IMR-90 (cell line): Measurements from ENCODE around the gene SIX6. TPM values are rescaled to one million over a fixed set of nuclear protein-coding genes. Genes with fewer than 3 reads are reported as not detected.

Experiments used
- ATAC-seq: fragments of 200-7000 bp; cut with Tn5 transposase; 2 replicates; pipeline ENCODE4 v1.9.1; 2020; ENCODE audit warnings: low read depth, mild to moderate bottlenecking, moderate library complexity
- BruUV-seq: library from RNA; stranded (reverse); fragments of 400-500 nt; replicated peaks from 2 replicates; lab custom pipeline; 2021; lab: Mats Ljungman, UMichigan
- CTCF ChIA-PET: fragments of 300-600 bp; formaldehyde crosslinking; extraction: SDS; loops from one replicate; lab custom pipeline; 2021; ENCODE audit warnings: antibody characterized with exemption; lab: Yijun Ruan, JAX
- POLR2A ChIA-PET: fragments of 300-600 bp; sonication (Branson Sonifier 250); formaldehyde crosslinking; loops from one replicate; lab custom pipeline; 2022; ENCODE audit warnings: antibody characterized with exemption; ENCODE audit not compliant: unreplicated experiment; lab: Charles Lee
- DNase-seq: peaks from one replicate; pipeline ENCODE4 v3.0.0; 2013
- H2AFZ ChIP-seq: replicated peaks from 2 replicates; pipeline ENCODE3; 2013; ENCODE audit warnings: low read length, mild to moderate bottlenecking; ENCODE audit not compliant: poor library complexity
- H2AK5ac ChIP-seq: 2 replicates; pipeline ENCODE4 v1.6.1; 2013; ENCODE audit warnings: low read depth, low read length, inconsistent platforms
- H2AK9ac ChIP-seq: replicated peaks from 2 replicates; pipeline ENCODE3; 2013; ENCODE audit warnings: mild to moderate bottlenecking, low read depth, low read length, moderate library complexity; ENCODE audit not compliant: poor library complexity
- H2BK120ac ChIP-seq: 2 replicates; pipeline ENCODE4 v1.6.1; 2013; ENCODE audit warnings: low read depth, low read length, inconsistent platforms
- H2BK15ac ChIP-seq: 3 replicates; pipeline ENCODE4 v1.6.1; 2013; ENCODE audit warnings: low read depth, low read length, inconsistent platforms
- H2BK20ac ChIP-seq: 2 replicates; pipeline ENCODE4 v1.6.1; 2013; ENCODE audit warnings: low read depth, mild to moderate bottlenecking, inconsistent platforms, low read length, moderate library complexity
- H2BK5ac ChIP-seq: 2 replicates; pipeline ENCODE4 v1.6.1; 2013; ENCODE audit warnings: mild to moderate bottlenecking, low read depth, low read length, inconsistent platforms; ENCODE audit not compliant: poor library complexity, severe bottlenecking
- H3K14ac ChIP-seq: replicated peaks from 2 replicates; pipeline ENCODE4 v1.6.1; 2013; ENCODE audit warnings: low read depth, low read length, inconsistent platforms
- H3K18ac ChIP-seq: 2 replicates; pipeline ENCODE4 v1.6.1; 2013; ENCODE audit warnings: low read depth, low read length, control low read depth
- H3K23ac ChIP-seq: 2 replicates; pipeline ENCODE4 v1.6.1; 2013; ENCODE audit warnings: low read depth, low read length, inconsistent platforms
- H3K27ac ChIP-seq: 2 replicates; pipeline ENCODE4 v1.5.1; 2013; ENCODE audit warnings: mild to moderate bottlenecking, control low read depth, low read length; ENCODE audit not compliant: insufficient read depth
- H3K27me3 ChIP-seq: 2 replicates; pipeline ENCODE4 v1.6.1; 2013; ENCODE audit warnings: low read length; ENCODE audit not compliant: control insufficient read depth, insufficient read depth
- H3K36me3 ChIP-seq: 2 replicates; pipeline ENCODE4 v1.6.1; 2013; ENCODE audit warnings: low read length, mixed read lengths; ENCODE audit not compliant: control insufficient read depth, insufficient read depth
- H3K4ac ChIP-seq: 2 replicates; pipeline ENCODE4 v1.6.1; 2013; ENCODE audit warnings: low read depth, low read length, inconsistent platforms
- H3K4me1 ChIP-seq: 2 replicates; pipeline ENCODE4 v1.6.1; 2013; ENCODE audit warnings: low read length, mixed read lengths; ENCODE audit not compliant: control insufficient read depth, insufficient read depth
- H3K4me2 ChIP-seq: 2 replicates; pipeline ENCODE4 v1.6.1; 2013; ENCODE audit warnings: low read depth, mild to moderate bottlenecking, control low read depth, low read length, moderate library complexity
- H3K4me3 ChIP-seq: 2 replicates; pipeline ENCODE4 v1.5.1; 2013; ENCODE audit warnings: low read depth, mild to moderate bottlenecking, control low read depth, low read length, moderate library complexity; ENCODE audit not compliant: insufficient read depth
- H3K56ac ChIP-seq: 2 replicates; pipeline ENCODE4 v1.6.1; 2013; ENCODE audit warnings: low read length, inconsistent platforms; ENCODE audit not compliant: insufficient read depth; ENCODE audit errors: extremely low read depth
- H3K79me1 ChIP-seq, 2 experiments: 2 replicates each; pipeline ENCODE4 v1.6.1; 2013; ENCODE audit warnings: low read length in 2 of 2, inconsistent platforms in 1 of 2, low read depth in 1 of 2
- H3K9ac ChIP-seq: 2 replicates; pipeline ENCODE4 v1.6.1; 2013; ENCODE audit warnings: low read depth, low read length, control low read depth
- H3K9me1 ChIP-seq: 2 replicates; pipeline ENCODE4 v1.6.1; 2013; ENCODE audit warnings: low read length, inconsistent platforms; ENCODE audit not compliant: insufficient read depth
- H3K9me3 ChIP-seq: 2 replicates; pipeline ENCODE4 v1.6.1; 2013; ENCODE audit warnings: low read length; ENCODE audit not compliant: control insufficient read depth, insufficient read depth
- H4K20me1 ChIP-seq: 2 replicates; pipeline ENCODE4 v1.6.1; 2013; ENCODE audit warnings: low read length, inconsistent platforms; ENCODE audit not compliant: insufficient read depth
- H4K5ac ChIP-seq: 2 replicates; pipeline ENCODE4 v1.6.1; 2013; ENCODE audit warnings: mild to moderate bottlenecking, low read depth, low read length, control low read depth
- H4K8ac ChIP-seq, 2 experiments: 2 replicates each; pipeline ENCODE4 v1.6.1; 2013; ENCODE audit warnings: low read depth in 2 of 2, low read length in 2 of 2, control low read depth in 1 of 2, inconsistent platforms in 1 of 2
- H4K91ac ChIP-seq: 2 replicates; pipeline ENCODE4 v1.6.1; 2013; ENCODE audit warnings: low read depth, low read length, inconsistent platforms; ENCODE audit not compliant: insufficient read depth
- BHLHE40 ChIP-seq: fragments of 150-350 bp; IDR thresholded peaks from 2 replicates; pipeline ENCODE4 v1.6.1; 2016; ENCODE audit warnings: mild to moderate bottlenecking, low read depth, low read length
- WGBS, 2 experiments: methylation state at CpG; one replicate each; pipeline versions ENCODE4 v1.1.5 to v1.1.7; 2013; ENCODE audit warnings: missing lambda C conversion rate in 2 of 2; ENCODE audit not compliant: insufficient read length in 1 of 2; ENCODE audit errors: extremely low coverage in 2 of 2; 5-methylcytosine and 5-hydroxymethylcytosine counted together
- dilution Hi-C: fragments of 300-500 bp; cut with HindIII; formaldehyde crosslinking; loops from one replicate; pipeline ENCODE4 v1.14.3; 2018; ENCODE audit warnings: low sequenced_read_pairs; ENCODE audit not compliant: unreplicated experiment
- in situ Hi-C: fragments of 300-500 bp; cut with MboI; formaldehyde crosslinking; loops from 3 replicates; pipeline ENCODE4 v1.14.3; 2019; ENCODE audit warnings: low sequenced_read_pairs, inconsistent platforms, mixed read lengths
- intact Hi-C: fragments of 100-400 bp; cut with micrococcal nuclease; formaldehyde crosslinking; loops from 2 replicates; pipeline ENCODE4 v1.10.0; 2022
- polyA plus RNA-seq, 3 experiments: library from polyadenylated mRNA; depleted of rRNA; stranded (reverse); fragments of >200 nt; gene quantifications; 2 replicates each; pipeline ENCODE4 v1.2.3, GENCODE V29; 2012; ENCODE audit warnings: low replicate concordance in 1 of 3
- total RNA-seq: library from RNA; depleted of rRNA; stranded (reverse); fragments of >200 nt; gene quantifications from 2 replicates; pipeline ENCODE4 v1.2.3, GENCODE V29; 2012

SIX6 gene
- total and polyA plus RNA-seq, 2 of the 4 experiments (the other 2 are of a cell fraction): not detected

DNA sequence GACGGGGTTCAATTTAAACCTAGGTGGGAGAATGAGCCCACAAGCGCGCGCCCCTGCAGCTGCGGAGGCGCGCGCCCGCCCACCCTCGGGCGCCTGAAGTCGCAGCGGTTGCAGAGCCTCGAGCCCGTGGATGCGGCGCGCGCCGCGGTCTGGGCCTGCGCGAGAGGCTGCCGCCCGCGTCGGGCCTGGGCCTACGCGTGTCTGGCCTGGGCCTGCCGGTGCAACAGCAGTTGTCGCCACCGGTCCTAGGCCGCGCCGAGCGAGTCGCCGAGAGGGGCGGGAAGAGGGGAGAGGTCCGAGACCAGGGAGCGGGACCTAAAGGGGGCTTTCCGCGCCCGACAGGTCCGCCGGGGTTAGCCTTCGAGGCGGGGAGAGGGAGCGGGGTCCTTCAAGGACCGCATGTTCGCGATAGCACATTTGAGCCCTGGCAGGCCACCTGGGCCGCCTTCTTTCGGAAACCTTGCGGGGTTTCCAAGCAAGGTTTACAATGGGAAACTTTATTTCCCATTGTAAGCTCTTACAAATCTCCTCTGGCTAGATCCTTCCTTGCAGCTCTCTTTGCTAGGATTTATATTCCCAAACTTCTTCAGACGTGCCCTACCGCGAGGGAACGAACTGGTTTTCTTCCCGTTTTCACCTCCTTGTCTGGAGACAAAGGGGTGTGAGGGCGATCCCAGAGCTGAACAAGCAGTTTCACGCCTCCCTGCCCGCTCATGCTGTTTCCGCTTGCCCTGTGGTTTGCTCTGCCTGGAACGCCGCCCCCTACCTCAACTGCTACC lies 6.8 kb downstream of the SIX6 start:
- WGBS, 2 experiments: 11% methylated on average over 21 of the region's 66 CpGs; no CpG with 5 or more reads in 1 of the 2 experiments
- Histone ChIP-seq H4K8ac (no peak overlapping the region), H3K79me1 (no peaks in the 10 kb centered on the region), H3K27me3 (peaks cover 67% of the 10 kb centered on the region), H4K5ac (no peak overlapping the region), H3K9me1 (no peaks in the 10 kb centered on the region), H3K4me2 (no peak overlapping the region), H3K4ac (no peak overlapping the region), H2BK5ac (no peak overlapping the region), H4K20me1 (no peaks in the 10 kb centered on the region), H3K23ac (no peak overlapping the region), H3K27ac (no peak overlapping the region), H2BK20ac (no peak overlapping the region), H4K91ac (no peak overlapping the region), H3K56ac (no peak overlapping the region), H3K4me3 (no peak overlapping the region), H3K9me3 (peaks cover 11% of the 10 kb centered on the region), H3K4me1 (no peaks in the 10 kb centered on the region), H3K9ac (no peak overlapping the region), H2AFZ (peak overlapping the region; percentile 86), H3K36me3 (no peaks in the 10 kb centered on the region), H3K14ac (no peak overlapping the region), H2AK9ac (peak overlapping the region; percentile 21), H3K18ac (no peak overlapping the region), H2AK5ac (no peak overlapping the region), H2BK120ac (no peak overlapping the region), H2BK15ac (no peak overlapping the region)
- no TSS peak for BruUV-seq
- dilution Hi-C loops (no loop called here), intact Hi-C loops (no loop called here), in situ Hi-C loops (no loop called here)
- TF ChIP-seq BHLHE40: no peak
- DNase-seq: no peak
- no peak for ATAC-seq
- ChIA-PET CTCF (interaction anchor here (0.6 to 0.9 kb wide), 2 partner anchors 16 to 197 kb away, joined by 3 read pairs; no protein-coding TSS in a partner anchor), POLR2A (no interaction called here)
